Heart right ventricle (tissue), 16 donors: ENCODE results near the gene NEU1. TPM values are rescaled to one million over a fixed set of nuclear protein-coding genes. Genes with fewer than 3 reads are reported as not detected.

ENCODE experiments used
- ATAC-seq, 8 donors: fragments of 200-7000 bp; cut with Tn5 transposase; one replicate each; pipeline ENCODE4 v1.9.1; 2020; ENCODE audit warnings: mild to moderate bottlenecking in 8 of 8, moderate library complexity in 8 of 8, moderate number of reproducible peaks in 1 of 8
- DNase-seq, 2 donors: peaks; one replicate each; pipeline ENCODE4 v3.0.0-alpha.2; 2020
- H3K27ac ChIP-seq, 10 donors: fragments of 200-600 bp; sonication (generic) in 2 of 10; one replicate each; pipeline versions ENCODE4 v1.5.0 to v1.8.0; 2020 to 2022; ENCODE audit warnings: mild to moderate bottlenecking in 3 of 10
- H3K27me3 ChIP-seq, 7 donors: fragments of 200-600 bp; one replicate each; pipeline ENCODE4 v1.8.0; 2021 to 2022; ENCODE audit warnings: mild to moderate bottlenecking in 2 of 7
- H3K36me3 ChIP-seq, 9 donors: fragments of 200-600 bp; sonication (generic) in 1 of 9; one replicate each; pipeline versions ENCODE4 v1.5.0 to v1.8.0; 2020 to 2022; ENCODE audit warnings: mild to moderate bottlenecking in 2 of 9
- H3K4me1 ChIP-seq, 9 donors: fragments of 200-600 bp; sonication (generic) in 1 of 9; one replicate each; pipeline versions ENCODE4 v1.5.0 to v1.8.0; 2020 to 2022; ENCODE audit warnings: mild to moderate bottlenecking in 4 of 9
- H3K4me3 ChIP-seq, 10 donors: fragments of 200-600 bp; sonication (generic) in 2 of 10; one replicate each; pipeline versions ENCODE4 v1.5.0 to v1.8.0; 2020 to 2022; ENCODE audit warnings: mild to moderate bottlenecking in 7 of 10, moderate library complexity in 2 of 10
- H3K9me3 ChIP-seq, 11 donors: fragments of 200-600 bp in 10 of 11; sonication (generic) in 2 of 11; one replicate each; pipeline versions ENCODE4 v1.5.0 to v1.8.0; 2013 to 2022; ENCODE audit warnings: mild to moderate bottlenecking in 2 of 11, control low read depth in 1 of 11, moderate library complexity in 1 of 11
- CTCF ChIP-seq, 9 donors: fragments of 200-600 bp; sonication (generic) in 2 of 9; IDR thresholded peaks; one replicate each; pipeline versions ENCODE4 v1.5.0 to v1.8.0; 2021 to 2022; ENCODE audit warnings: antibody characterized with exemption in 9 of 9, mild to moderate bottlenecking in 5 of 9, moderate library complexity in 1 of 9
- WGBS, 2 donors: extraction: QIAGEN DNeasy Blood & Tissue Kit; methylation state at CpG; one replicate each; pipeline ENCODE4 v1.1.7; 2013; ENCODE audit warnings: inconsistent platforms in 1 of 2; 5-methylcytosine and 5-hydroxymethylcytosine counted together
- intact Hi-C, 10 donors: fragments of 100-400 bp; cut with DNase I; formaldehyde crosslinking; loops; one replicate each; pipeline versions ENCODE4 v1.11.1 to v1.14.2; 2022
- polyA plus RNA-seq, 2 donors: library from polyadenylated mRNA; stranded (reverse); fragments of 200-250 nt; gene quantifications; one replicate each; pipeline ENCODE4 v1.2.3, GENCODE V29; 2013
- total RNA-seq, 10 donors: library from RNA; stranded (reverse); fragmentation: NEBNext Ultra II Directional in 3 of 10; extraction: Animal tissue kit (Norgen Biotek cat#: 25700) in 3 of 10; gene quantifications; one replicate each; pipeline versions ENCODE4 v1.2.1 to v1.2.4, GENCODE V29; 2021 to 2023
- donor health status: Arrhythmogenic right ventricular cardiomyopathy.
- donor health status: ischemic (EF 13 %, LVEDD 7.1; RV severe dilation, severe dysfunction).
- donor health status: healthy with polysubstance abuse.
- donor health status: DM: no; HTN: yes; CAD: no.
- donor health status: DM: no; HTN: no; CAD: no.
- donor health status: ischemic (EF 25% LVEDD 6.9; RV normal size, moderate dysfunction).
- donor health status: ischemic (EF 25% LVEDD 5.7; RV mildly dilated, moderate dysfunction).
- donor health status: healthy.
- donor health status: DM: yes; HTN: yes; CAD: no.
- donor health status: Ischemic cardiomyopathy.
- donor health status: ischemic (EF 35%, LVEDD 5.7; RV mildly dilated, moderate dysfunction).
- donor health status: nonischemic (EF 11% LVEDD 7.7; RV severe dilation, severe dysfunction).
- donor health status: DM: yes; HTN: yes; CAD: no.
- donor health status: PGD.
- donor health status: ischemic (EF 29% LVEDD 5.4; RV normal size, mild dysfunction).
- donor health status: nonischemic (EF 23%, LVEDD 6.1; RV moderate dilation, normal function).

The NEU1 gene
- total and polyA plus RNA-seq, 12 donors, result 15.7 to 48.0 (median 22.3) TPM

- no peak for TF ChIP-seq CTCF (IDR thresholded peaks at IDR 0.05)
- Histone ChIP-seq H3K36me3 (peaks cover 0 to under 1% (median 0%) of the 10 kb centered on the region in 9 donors), H3K27ac (peak overlapping the region in 9 of 10 donors; percentile 9 to 98 (median 69)), H3K4me1 (peaks cover 13 to 57% (median 38%) of the 10 kb centered on the region in 9 donors), H3K27me3 (no peaks in the 10 kb centered on the region), H3K9me3 (no peaks in the 10 kb centered on the region), H3K4me3 (peak overlapping the region; percentile 46 to 77 (median 68))
- intact Hi-C loops, result loop anchor here (1.0 to 10.0 kb wide), 14 partner anchors 34 to 286 kb away; partner anchors contain the start of genes LY6G5C (in 6 of the 10), CLIC1 (in 3 of the 10), DDAH2 (in 3 of the 10) and VWA7 (in 3 of the 10)
- no peak for ATAC-seq
- no peak for DNase-seq
- 48 to 61% methylated on average over 6 of the region's 6 CpGs for WGBS, 2 donors
Measured at GRCh38 chr6:31830886-31831335, 31.7 kb downstream of the NEU1 start.

- 0 to 1% methylated on average over 12 to 15 of the region's 15 CpGs for WGBS, 2 donors
- TF ChIP-seq CTCF (IDR thresholded peaks at IDR 0.05), result peak in 8 of 9 donors; percentile 26 to 70 (median 54)
- ATAC-seq (no peak), DNase-seq (no peak)
- H3K27me3 ChIP-seq, result no peaks in the 10 kb centered on the region
- H3K27ac ChIP-seq, result peak overlapping the region in 9 of 10 donors; percentile 4 to 98 (median 69)
- peak overlapping the region; percentile 46 to 77 (median 68) for H3K4me3 ChIP-seq
- H3K36me3 ChIP-seq, result no peaks in the 10 kb centered on the region
- H3K4me1 ChIP-seq, result peaks cover 10 to 52% (median 36%) of the 10 kb centered on the region in 9 donors
- intact Hi-C loops, result loop anchor here (1.0 to 10.0 kb wide), 14 partner anchors 32 to 285 kb away; partner anchors contain the start of genes LY6G5C (in 6 of the 10), CLIC1 (in 4 of the 10), ATP6V1G2 (in 3 of the 10) and DDAH2 (in 3 of the 10)
- H3K9me3 ChIP-seq, result no peaks in the 10 kb centered on the region
Measured at GRCh38 chr6:31829633-31830283, 32.9 kb downstream of the NEU1 start.

- WGBS, 2 donors, result 0% methylated on average over 52 of the region's 56 CpGs
- DNase-seq (peak; percentile 98 to 99), ATAC-seq (peak; percentile 92 to 97 (median 94))
- intact Hi-C loops, result loop anchor here in 3 of 10 donors (2.0 to 10.0 kb wide), 3 partner anchors 33 to 283 kb away; partner anchors contain the start of genes ATP6V1G2 (in 1 of the 3), CLIC1 (in 1 of the 3), DDX39B (in 1 of the 3) and NFKBIL1 (in 1 of the 3)
- H3K36me3 ChIP-seq, result no peaks in the 10 kb centered on the region
- no peaks in the 10 kb centered on the region for H3K27me3 ChIP-seq
- no peak for TF ChIP-seq CTCF (IDR thresholded peaks at IDR 0.05)
- H3K9me3 ChIP-seq, result no peaks in the 10 kb centered on the region
- peaks cover 9 to 54% (median 46%) of the 10 kb centered on the region in 9 donors for H3K4me1 ChIP-seq
- peak within 1 kb of the TSS; percentile 42 to 78 (median 66) for H3K4me3 ChIP-seq
- H3K27ac ChIP-seq, result peak within 1 kb of the TSS; percentile 85 to 99 (median 96)
Measured at GRCh38 chr6:31827286-31828079, 35.1 kb downstream of the NEU1 start, which contains the start of gene HSPA1B. TSS of gene HSPA1B (plus strand) at chr6:31827738. CDS start at chr6:31827951, 213 bp downstream.
